Stimulated activated CD8-positive, alpha-beta memory T cell treated with anti-CD3 and anti-CD28 coated beads, Interleukin-12 subunit alpha, Interleukin-12 subunit beta, amount 100 ng/mL, for 4 hours (primary cell): Measurements from ENCODE around the gene TMEM95.

Experiments
- DNase-seq: peaks from one replicate; pipeline ENCODE4 v3.0.0-alpha.2; 2020; ENCODE audit warnings: low read depth

Gene TMEM95

GRCh38 chr17:7355053-7355452 is at the start of gene TMEM95:
Gene TMEM95 (plus strand): TSS chr17:7355156. CDS start chr17:7355205, 49 bp downstream.
- DNase-seq = no peak

GRCh38 chr17:7306911-7307685 is 47.9 kb upstream of the TMEM95 start, which contains the start of gene EIF5A:
Gene EIF5A (plus strand): TSS chr17:7307628. CDS start chr17:7309636, 2,008 bp downstream.
- peak; percentile 100 for DNase-seq

GRCh38 chr17:7307686-7308624 is 47.0 kb upstream of the TMEM95 start:
- DNase-seq = peak; percentile 31

- peak; percentile 77 for DNase-seq
Observed at GRCh38 chr17:7308625-7309433, 46.1 kb upstream of the TMEM95 start.

- DNase-seq = no peak
Observed at GRCh38 chr17:7309628-7310027, 45.3 kb upstream of the TMEM95 start.

- DNase-seq = no peak
Observed at GRCh38 chr17:7311110-7311705, 43.7 kb upstream of the TMEM95 start.

GRCh38 chr17:7312432-7313087 is 42.4 kb upstream of the TMEM95 start:
- DNase-seq = no peak

GRCh38 chr17:7313088-7313889 is 41.7 kb upstream of the TMEM95 start:
- DNase-seq = no peak

GRCh38 chr17:7313890-7314718 is 40.9 kb upstream of the TMEM95 start:
- no peak for DNase-seq

GRCh38 chr17:7314719-7315569 is 40.0 kb upstream of the TMEM95 start, which contains the start of gene GPS2:
Gene GPS2 (minus strand): TSS chr17:7315360. CDS start chr17:7315052, 308 bp downstream.
- DNase-seq = peak; percentile 88

GRCh38 chr17:7315570-7316235 is 39.3 kb upstream of the TMEM95 start:
- no peak for DNase-seq

GRCh38 chr17:7317161-7317803 is 37.7 kb upstream of the TMEM95 start:
- no peak for DNase-seq

GRCh38 chr17:7318121-7318860 is 36.7 kb upstream of the TMEM95 start:
- DNase-seq = no peak

- DNase-seq = no peak
Observed at GRCh38 chr17:7321466-7321865, 33.5 kb upstream of the TMEM95 start.

GRCh38 chr17:7322520-7323194 is 32.3 kb upstream of the TMEM95 start:
- no peak for DNase-seq
